ENCODE results near the gene AFAP1L1. TPM values are rescaled to one million over a fixed set of nuclear protein-coding genes. Genes with fewer than 3 reads are reported as not detected.

AFAP1L1 gene
- total RNA-seq, 2 donors from 2014 or later, result 0.58 to 0.79 TPM

DNA sequence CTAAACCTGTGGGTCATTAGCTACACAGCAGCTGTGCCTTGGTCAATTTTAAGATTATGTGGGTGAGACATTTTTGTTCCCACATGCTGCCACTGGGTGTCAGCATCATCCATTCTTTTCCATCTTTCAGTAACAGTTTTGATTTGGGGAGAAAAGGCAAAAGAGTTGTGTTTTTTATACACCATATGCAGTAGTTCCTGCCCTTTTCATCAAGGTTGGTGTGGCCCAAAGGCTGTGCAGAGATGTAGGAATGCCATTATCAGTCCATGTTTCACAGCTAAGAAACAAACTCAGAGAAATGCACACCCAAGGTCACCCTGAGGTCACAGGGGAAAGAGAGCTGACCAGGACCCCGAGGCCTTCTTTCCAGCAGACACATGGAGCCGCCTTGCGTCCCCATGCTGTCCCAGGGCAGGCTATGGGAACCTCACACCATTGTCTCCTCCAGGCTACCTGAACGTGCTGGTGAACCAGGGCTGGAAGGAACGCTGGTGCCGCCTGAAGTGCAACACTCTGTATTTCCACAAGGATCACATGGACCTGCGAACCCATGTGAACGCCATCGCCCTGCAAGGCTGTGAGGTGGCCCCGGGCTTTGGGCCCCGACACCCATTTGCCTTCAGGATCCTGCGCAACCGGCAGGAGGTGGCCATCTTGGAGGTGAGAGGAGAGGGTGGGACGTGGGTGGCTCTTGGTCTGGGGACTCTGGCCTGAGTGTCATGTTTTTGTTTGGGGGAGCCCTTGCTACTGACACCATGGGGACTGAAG, 45.8 kb downstream of the AFAP1L1 start:
- H3K9ac ChIP-seq (ENCODE audit: extremely low read depth, low read length, poor library complexity, severe bottlenecking), result no peak overlapping the region

DNA sequence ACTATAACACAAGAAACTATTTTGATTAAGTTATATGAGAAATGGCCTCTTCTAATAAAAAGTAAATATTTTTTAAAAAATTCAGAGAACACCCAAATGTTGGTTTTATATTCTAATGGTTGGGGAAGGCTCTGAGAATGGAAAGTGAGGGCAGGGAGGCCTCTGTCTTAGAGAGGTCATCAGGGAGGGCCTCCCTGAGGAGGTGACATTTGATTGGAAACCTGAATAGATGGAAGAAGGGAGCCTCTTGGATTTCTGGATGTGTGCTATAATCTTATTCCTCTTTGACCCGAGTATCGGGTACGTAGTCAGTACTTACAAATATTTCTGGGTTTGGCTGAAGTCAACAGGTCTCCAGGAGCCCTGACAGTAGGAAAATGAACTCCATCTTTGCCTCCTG, 47.5 kb downstream of the AFAP1L1 start:
- Histone ChIP-seq H3K4me1 (ENCODE audit: control insufficient read depth, insufficient read depth, low read length) (peaks cover 6% of the 10 kb centered on the region), H3K36me3 (ENCODE audit: control insufficient read depth, insufficient read depth, low read length) (no peaks in the 10 kb centered on the region), H3K27me3 (ENCODE audit: control insufficient read depth, insufficient read depth, low read length, poor library complexity, severe bottlenecking) (no peaks in the 10 kb centered on the region), H3K27ac (ENCODE audit: low read depth, low read length) (no peak overlapping the region), H3K9me3 (ENCODE audit: control insufficient read depth, low read length) (no peaks in the 10 kb centered on the region), H3K9ac (ENCODE audit: extremely low read depth, low read length, poor library complexity, severe bottlenecking) (no peak overlapping the region), H3K4me3 (ENCODE audit: low read length) (no peak overlapping the region)
- 91 to 100% methylated on average over 3 of the region's 3 CpGs for WGBS, 2 experiments (ENCODE audit: insufficient coverage in 1 of 2, insufficient read length in 1 of 2)
- no peaks in the 10 kb centered on the region for H3K27me3 Mint-ChIP-seq (ENCODE audit: insufficient read depth)
- no peak overlapping the region for H3K27ac Mint-ChIP-seq
- no peaks in the 10 kb centered on the region for H3K36me3 Mint-ChIP-seq (ENCODE audit: low read depth)
- H3K9me3 Mint-ChIP-seq, result no peaks in the 10 kb centered on the region
- TF ChIP-seq, protein P1, sequence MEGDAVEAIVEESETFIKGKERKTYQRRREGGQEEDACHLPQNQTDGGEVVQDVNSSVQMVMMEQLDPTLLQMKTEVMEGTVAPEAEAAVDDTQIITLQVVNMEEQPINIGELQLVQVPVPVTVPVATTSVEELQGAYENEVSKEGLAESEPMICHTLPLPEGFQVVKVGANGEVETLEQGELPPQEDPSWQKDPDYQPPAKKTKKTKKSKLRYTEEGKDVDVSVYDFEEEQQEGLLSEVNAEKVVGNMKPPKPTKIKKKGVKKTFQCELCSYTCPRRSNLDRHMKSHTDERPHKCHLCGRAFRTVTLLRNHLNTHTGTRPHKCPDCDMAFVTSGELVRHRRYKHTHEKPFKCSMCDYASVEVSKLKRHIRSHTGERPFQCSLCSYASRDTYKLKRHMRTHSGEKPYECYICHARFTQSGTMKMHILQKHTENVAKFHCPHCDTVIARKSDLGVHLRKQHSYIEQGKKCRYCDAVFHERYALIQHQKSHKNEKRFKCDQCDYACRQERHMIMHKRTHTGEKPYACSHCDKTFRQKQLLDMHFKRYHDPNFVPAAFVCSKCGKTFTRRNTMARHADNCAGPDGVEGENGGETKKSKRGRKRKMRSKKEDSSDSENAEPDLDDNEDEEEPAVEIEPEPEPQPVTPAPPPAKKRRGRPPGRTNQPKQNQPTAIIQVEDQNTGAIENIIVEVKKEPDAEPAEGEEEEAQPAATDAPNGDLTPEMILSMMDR (conservative IDR thresholded peaks at IDR 0.05), result no peak
- H3K4me3 Mint-ChIP-seq, result no peak overlapping the region
- peaks cover 13% of the 10 kb centered on the region for H3K4me1 Mint-ChIP-seq
- DNase-seq, result no peak

More for the DNA sequence above, 45.8 kb downstream of the AFAP1L1 start:
- no peak overlapping the region for H3K4me3 ChIP-seq (ENCODE audit: low read length)
- Mint-ChIP-seq H3K36me3 (ENCODE audit: low read depth) (no peaks in the 10 kb centered on the region), H3K4me3 (no peak overlapping the region), H3K27ac (no peak overlapping the region), H3K27me3 (ENCODE audit: insufficient read depth) (no peaks in the 10 kb centered on the region), H3K9me3 (no peaks in the 10 kb centered on the region), H3K4me1 (peaks cover 9% of the 10 kb centered on the region)
- DNase-seq, result peak; percentile 67
- no peaks in the 10 kb centered on the region for H3K9me3 ChIP-seq (ENCODE audit: control insufficient read depth, low read length)
- TF ChIP-seq, protein P1 (conservative IDR thresholded peaks at IDR 0.05), result peak; percentile 79
- no peaks in the 10 kb centered on the region for H3K27me3 ChIP-seq (ENCODE audit: control insufficient read depth, insufficient read depth, low read length, poor library complexity, severe bottlenecking)
- H3K4me1 ChIP-seq (ENCODE audit: control insufficient read depth, insufficient read depth, low read length), result peaks cover 6% of the 10 kb centered on the region
- 91 to 95% methylated on average over 6 to 14 of the region's 14 CpGs for WGBS, 2 experiments (ENCODE audit: insufficient coverage in 1 of 2, insufficient read length in 1 of 2)
- no peaks in the 10 kb centered on the region for H3K36me3 ChIP-seq (ENCODE audit: control insufficient read depth, insufficient read depth, low read length)
- no peak overlapping the region for H3K27ac ChIP-seq (ENCODE audit: low read depth, low read length)

DNA sequence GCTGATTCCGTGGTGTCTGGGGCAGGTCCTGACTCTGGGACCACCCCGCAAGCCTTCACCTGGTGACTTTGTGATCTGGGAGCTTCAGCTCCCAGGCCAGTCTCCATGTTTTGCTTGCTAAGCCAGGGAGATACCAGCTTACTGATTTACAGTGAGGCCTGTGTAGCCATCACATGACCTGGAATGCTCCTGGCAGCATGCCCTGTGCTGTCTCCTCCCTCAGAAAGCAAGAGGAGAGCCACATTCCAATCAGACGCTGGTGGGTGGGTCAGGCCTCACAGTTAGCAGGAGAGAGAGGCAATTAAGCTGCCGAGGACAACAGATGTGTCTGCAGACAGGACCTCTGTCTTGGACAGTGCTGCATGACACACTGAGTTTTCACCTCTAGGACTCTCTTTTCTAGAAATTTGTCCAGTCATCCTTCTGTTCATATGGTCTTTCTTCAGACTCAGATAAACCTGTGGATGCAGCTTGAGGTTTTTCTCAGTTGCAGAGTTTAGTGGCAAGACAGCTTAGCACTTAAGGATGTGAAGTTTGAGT, 49.2 kb downstream of the AFAP1L1 start:
- Histone ChIP-seq H3K9me3 (ENCODE audit: control insufficient read depth, low read length) (no peaks in the 10 kb centered on the region), H3K36me3 (ENCODE audit: control insufficient read depth, insufficient read depth, low read length) (no peaks in the 10 kb centered on the region), H3K4me3 (ENCODE audit: low read length) (no peak overlapping the region), H3K9ac (ENCODE audit: extremely low read depth, low read length, poor library complexity, severe bottlenecking) (no peak overlapping the region), H3K27ac (ENCODE audit: low read depth, low read length) (no peak overlapping the region), H3K27me3 (ENCODE audit: control insufficient read depth, insufficient read depth, low read length, poor library complexity, severe bottlenecking) (no peaks in the 10 kb centered on the region), H3K4me1 (ENCODE audit: control insufficient read depth, insufficient read depth, low read length) (peaks cover 6% of the 10 kb centered on the region)
- WGBS, 2 experiments (ENCODE audit: insufficient coverage in 1 of 2, insufficient read length in 1 of 2), result 57 to 63% methylated on average over 4 of the region's 4 CpGs
- Mint-ChIP-seq H3K27me3 (ENCODE audit: insufficient read depth) (peaks cover 2% of the 10 kb centered on the region), H3K36me3 (ENCODE audit: low read depth) (no peaks in the 10 kb centered on the region), H3K4me3 (no peak overlapping the region), H3K4me1 (peaks cover 13% of the 10 kb centered on the region), H3K9me3 (no peaks in the 10 kb centered on the region), H3K27ac (peak overlapping the region; percentile 92)
- DNase-seq, result peak; percentile 86
- TF ChIP-seq, protein P1 (conservative IDR thresholded peaks at IDR 0.05), result no peak

Data from endodermal cell (in vitro differentiated cells).